Effector memory CD4-positive, alpha-beta T cell (primary cell): ENCODE data around the gene MMP25.
A peak's percentile ranks its signal among the peaks of the same experiment; 100 is the strongest.

ENCODE experiments used
- DNase-seq, 3 donors: peaks; one replicate each; pipeline ENCODE4 v3.0.0-alpha.2; 2020
- H3K27ac ChIP-seq: 2 replicates; pipeline ENCODE4 v1.7.0; 2013; ENCODE audit warnings: mild to moderate bottlenecking, low read length, moderate library complexity; ENCODE audit not compliant: insufficient read depth, poor library complexity, severe bottlenecking
- H3K27me3 ChIP-seq: replicated peaks from 2 replicates; pipeline ENCODE4 v1.7.0; 2013; ENCODE audit warnings: mild to moderate bottlenecking, low read length; ENCODE audit not compliant: insufficient read depth, control insufficient read depth, poor library complexity, severe bottlenecking
- H3K36me3 ChIP-seq: 2 replicates; pipeline ENCODE4 v1.7.0; 2013; ENCODE audit warnings: mild to moderate bottlenecking, low read length, moderate library complexity; ENCODE audit not compliant: control insufficient read depth, insufficient read depth
- H3K4me1 ChIP-seq: 2 replicates; pipeline ENCODE4 v1.7.0; 2013; ENCODE audit warnings: low read length, mild to moderate bottlenecking; ENCODE audit not compliant: control insufficient read depth, insufficient read depth, poor library complexity, severe bottlenecking
- H3K4me3 ChIP-seq: 2 replicates; pipeline ENCODE4 v1.7.0; 2013; ENCODE audit warnings: low read length, low read depth, mild to moderate bottlenecking; ENCODE audit not compliant: insufficient read depth, poor library complexity, severe bottlenecking
- H3K9me3 ChIP-seq: 2 replicates; pipeline ENCODE4 v1.7.0; 2013; ENCODE audit warnings: mild to moderate bottlenecking, low read length, moderate library complexity; ENCODE audit not compliant: control insufficient read depth

MMP25 gene

GRCh38 chr16:3101841-3102470, 55.6 kb downstream of the MMP25 start:
- Histone ChIP-seq H3K27me3 (no peaks in the 10 kb centered on the region), H3K9me3 (no peaks in the 10 kb centered on the region), H3K4me3 (no peak overlapping the region), H3K4me1 (peaks cover 31% of the 10 kb centered on the region), H3K36me3 (no peaks in the 10 kb centered on the region), H3K27ac (no peak overlapping the region)
- no peak for DNase-seq

GRCh38 chr16:3106205-3106928, 60.0 kb downstream of the MMP25 start:
- Histone ChIP-seq H3K27ac (peak overlapping the region; percentile 85), H3K36me3 (no peaks in the 10 kb centered on the region), H3K27me3 (no peaks in the 10 kb centered on the region), H3K4me3 (peak overlapping the region; percentile 88), H3K9me3 (no peaks in the 10 kb centered on the region), H3K4me1 (peaks cover 22% of the 10 kb centered on the region)
- DNase-seq: peak; percentile 86 to 89 (median 88)
